Stimulated activated CD8-positive, alpha-beta memory T cell treated with anti-CD3 and anti-CD28 coated beads, Interleukin-7, amount 100 ng/mL, for 24 hours (primary cell): ENCODE data around the gene ABLIM3.

Experiments
- DNase-seq: peaks from one replicate; pipeline ENCODE4 v3.0.0-alpha.2; 2020; ENCODE audit warnings: low read depth

ABLIM3 gene

GRCh38 chr5:149188383-149188782 lies 47.1 kb downstream of the ABLIM3 start:
- DNase-seq = no peak

DNA sequence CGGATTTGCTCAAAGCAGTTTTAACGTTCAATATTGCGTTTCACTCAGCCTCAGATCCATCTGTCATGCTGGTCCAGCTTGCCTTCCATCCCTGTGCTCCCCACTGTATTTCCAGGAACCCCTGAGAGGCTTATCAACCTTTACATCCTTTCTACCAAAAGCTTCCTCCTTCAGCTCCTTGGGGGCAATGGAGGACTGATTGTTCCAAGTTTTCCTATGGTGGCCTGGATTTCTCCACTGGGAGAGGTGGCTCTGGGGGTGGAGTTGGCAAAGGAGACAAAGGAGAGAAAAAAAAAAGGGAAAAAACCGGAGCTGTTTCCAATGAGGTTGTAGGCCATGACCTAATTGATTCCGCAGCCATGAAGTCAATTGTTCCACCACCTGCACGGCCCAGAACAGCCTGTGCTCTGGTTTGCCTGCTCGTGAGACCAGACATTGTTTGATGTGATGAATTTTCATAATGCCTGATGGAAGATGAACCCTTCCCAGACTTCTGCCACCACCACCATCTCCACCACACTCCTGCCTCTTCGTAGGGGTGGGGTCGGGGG lies 54.1 kb downstream of the ABLIM3 start:
- DNase-seq = no peak

GRCh38 chr5:149195962-149196361 lies 54.7 kb downstream of the ABLIM3 start:
- DNase-seq = no peak

- DNase-seq = no peak
These were observed 56.9 kb downstream of the ABLIM3 start for GRCh38 chr5:149198148-149198547.

- no peak for DNase-seq
These were observed 59.1 kb downstream of the ABLIM3 start for GRCh38 chr5:149200355-149200754.

GRCh38 chr5:149201121-149201637 lies 59.9 kb downstream of the ABLIM3 start:
- DNase-seq = no peak

GRCh38 chr5:149202910-149203451 lies 61.7 kb downstream of the ABLIM3 start:
- DNase-seq = no peak

DNA sequence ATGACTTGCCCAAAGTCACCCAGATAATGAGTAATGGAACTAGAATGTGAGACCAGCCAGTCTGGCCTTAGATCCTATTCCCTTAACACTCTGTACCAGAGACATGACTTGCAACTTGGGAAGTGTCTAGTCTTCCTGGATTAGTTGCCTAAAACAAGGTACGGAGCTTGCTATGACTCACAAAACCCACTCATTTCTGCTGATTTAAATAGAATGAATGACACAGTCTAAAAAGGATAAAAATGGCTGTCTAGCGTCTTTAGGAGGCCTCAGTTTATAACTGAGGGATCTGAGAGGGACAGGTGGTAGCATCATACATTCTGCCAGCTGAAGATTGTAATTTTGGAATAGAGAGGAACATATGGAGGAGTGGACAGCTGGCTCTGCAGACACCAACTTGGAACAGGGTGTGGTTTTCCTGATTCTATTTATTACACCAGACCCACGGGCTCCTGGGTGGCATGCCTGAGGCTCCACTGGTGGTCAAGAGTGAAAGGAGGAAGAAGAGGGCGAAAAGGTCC lies 62.7 kb downstream of the ABLIM3 start:
- DNase-seq = no peak

- DNase-seq = no peak
These were observed 64.6 kb downstream of the ABLIM3 start for GRCh38 chr5:149205625-149206523.

GRCh38 chr5:149206524-149207141 lies 65.3 kb downstream of the ABLIM3 start:
- DNase-seq = no peak

- DNase-seq = no peak
These were observed 66.5 kb downstream of the ABLIM3 start for GRCh38 chr5:149207831-149208230.

DNA sequence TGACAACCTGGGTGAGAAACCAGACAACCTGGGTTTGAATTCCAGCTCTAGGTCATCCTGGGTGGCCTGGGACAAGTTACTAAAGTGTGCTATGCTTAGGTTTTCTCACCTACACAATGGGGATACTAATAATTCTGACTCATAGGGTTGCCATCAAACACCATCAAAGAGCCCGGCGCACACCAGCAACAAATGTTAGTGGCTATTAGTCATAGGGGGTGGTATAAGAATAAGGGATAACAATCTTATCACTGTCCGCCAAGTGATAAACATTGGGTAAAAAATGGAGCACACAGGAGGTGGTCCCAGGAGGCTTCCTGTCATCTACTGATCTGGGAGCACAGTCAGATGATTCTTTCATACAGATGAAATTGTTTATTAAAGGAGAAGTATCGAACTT lies 68.9 kb downstream of the ABLIM3 start:
- no peak for DNase-seq

DNA sequence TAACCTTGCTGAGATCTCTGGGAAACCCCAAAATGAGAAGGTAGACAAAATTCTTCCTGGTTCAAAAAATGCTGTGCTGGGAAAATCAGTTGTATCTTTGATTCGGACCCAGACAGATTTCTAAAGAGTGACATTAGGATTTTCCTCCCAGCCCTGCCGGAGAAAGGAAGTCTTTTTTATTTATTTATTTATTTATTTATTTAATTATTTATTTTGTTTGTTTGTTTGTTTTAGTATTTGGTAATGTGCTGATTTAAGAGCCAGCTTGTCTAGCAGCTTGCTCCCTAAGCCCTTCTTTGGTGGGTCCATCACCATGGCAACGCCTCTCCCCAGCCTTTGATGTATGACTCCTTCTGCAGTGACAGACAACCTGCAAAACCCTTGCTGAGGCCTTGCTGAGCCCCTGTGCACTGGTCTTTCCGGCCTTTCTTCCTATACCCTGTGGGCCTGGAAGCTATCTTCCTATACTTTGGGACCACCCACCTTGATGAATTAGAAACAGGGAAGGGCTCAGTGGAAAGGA lies 69.7 kb downstream of the ABLIM3 start:
- no peak for DNase-seq

DNA sequence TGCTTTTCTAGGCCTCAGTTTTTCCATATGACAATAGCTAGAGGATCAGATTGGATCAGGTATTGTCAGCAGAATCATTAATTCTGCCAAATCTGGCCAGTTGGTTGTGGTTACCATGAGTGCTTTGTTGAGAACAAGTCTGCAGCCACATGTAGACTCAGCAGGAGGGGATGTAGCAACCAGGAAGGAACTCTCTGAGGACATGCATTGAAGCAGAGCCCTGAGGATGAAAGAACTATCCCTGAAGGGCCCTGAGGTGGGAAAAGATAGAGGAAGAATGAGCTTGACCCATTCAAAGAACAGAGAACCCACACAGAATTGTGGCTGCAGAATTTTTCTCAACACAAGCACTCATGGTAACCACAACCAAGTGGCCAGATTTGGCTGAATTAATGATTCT lies 70.3 kb downstream of the ABLIM3 start:
- DNase-seq = no peak

DNA sequence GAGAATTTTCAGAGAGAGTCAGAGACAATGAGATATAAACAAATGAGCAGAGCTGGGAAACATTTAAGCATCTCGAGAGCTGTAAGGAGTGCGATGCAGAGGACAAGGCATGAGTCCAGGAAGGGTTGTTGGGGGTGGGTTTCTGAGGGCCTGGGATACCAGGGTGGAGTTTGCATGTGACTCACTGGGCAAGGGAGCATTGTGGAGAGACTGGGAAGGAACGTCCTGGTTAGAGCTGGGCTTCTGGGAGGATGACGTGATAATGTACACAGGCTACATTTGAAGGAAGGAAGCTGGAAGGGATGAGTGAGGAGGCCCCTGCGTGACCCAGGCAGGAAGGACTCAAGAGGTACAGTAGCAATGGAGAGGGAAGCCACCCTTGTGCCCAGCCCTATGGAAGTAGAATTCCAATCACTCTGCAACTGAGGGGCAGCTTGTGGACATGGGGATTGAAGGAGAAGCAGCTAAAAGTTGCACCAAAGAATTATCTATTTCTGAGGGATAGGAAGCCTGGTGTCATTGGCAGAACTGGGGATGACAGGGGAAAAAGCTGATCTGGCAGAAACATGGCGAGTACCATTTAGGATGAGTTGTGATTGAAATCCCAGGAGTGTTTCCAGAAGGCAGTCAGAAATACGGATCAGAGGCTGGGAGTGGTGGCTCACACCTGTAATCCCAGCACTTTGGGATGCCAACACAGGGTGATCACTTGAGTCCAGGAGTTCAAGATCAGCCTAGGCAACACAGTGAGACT lies 71.1 kb downstream of the ABLIM3 start:
- DNase-seq = no peak

DNA sequence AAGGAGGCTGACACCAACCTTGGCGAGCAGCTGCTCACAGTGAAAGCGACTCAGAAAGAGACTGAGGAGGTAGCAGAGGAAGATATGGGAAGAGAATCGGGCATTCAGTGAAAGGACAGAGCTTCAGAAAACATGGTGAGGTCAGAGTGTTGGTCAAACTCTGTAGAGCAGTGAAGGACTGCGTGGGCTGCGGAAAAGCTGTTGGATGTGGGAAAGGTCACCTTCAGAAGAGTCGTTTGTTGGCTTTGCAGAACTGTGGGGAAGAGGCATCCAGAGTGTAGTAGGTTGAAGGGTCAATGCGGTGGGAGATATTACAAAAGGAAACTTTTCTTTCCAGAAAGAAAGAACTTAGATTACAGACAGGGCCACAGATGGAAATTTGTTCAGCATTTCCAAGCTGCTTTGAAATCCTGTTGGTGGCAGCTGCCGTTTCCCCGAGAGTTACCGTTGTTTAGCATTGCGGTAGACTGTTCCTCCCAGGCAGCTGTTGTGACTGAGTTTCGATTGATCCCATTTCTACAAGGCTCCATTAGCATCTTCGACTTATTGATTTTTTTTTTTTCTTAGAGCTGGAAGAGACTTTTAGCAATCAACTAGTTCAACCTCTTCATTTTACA lies 72.1 kb downstream of the ABLIM3 start:
- no peak for DNase-seq

DNA sequence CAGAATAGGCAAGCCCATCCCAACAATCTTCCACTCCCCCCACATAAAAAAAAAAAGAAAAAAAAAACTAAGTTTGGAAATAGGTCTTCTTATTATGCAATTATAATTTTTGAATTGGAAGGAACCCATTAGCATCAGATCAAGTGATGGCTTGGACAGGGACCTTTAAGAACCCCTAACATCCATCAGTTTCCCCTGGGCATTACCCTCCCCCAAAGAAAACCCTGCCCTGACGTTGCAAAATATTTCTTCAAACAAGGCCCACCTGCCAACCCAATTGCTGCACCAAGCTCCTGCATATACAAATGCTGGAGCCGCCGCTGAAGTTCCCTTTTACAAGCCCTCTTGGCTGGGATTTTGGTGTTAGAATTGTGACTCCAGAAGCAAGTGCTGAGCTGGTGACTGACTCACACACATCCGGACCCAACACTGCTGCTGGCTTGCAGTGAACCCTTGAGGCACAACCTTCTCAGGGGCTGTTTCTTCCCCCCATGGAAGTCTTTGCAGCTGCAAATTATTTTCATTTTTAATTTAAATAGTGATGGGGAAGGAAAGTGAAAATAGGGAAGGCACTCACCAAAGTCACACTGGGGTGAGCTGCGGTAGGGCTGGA lies 74.3 kb downstream of the ABLIM3 start:
- no peak for DNase-seq

GRCh38 chr5:149216496-149216895 lies 75.2 kb downstream of the ABLIM3 start:
- DNase-seq = no peak

GRCh38 chr5:149217096-149217802 lies 76.0 kb downstream of the ABLIM3 start:
- DNase-seq = no peak

GRCh38 chr5:149217803-149218155 lies 76.5 kb downstream of the ABLIM3 start:
- no peak for DNase-seq
